Prostate gland (tissue), 2 donors: Measurements from ENCODE around the gene BLVRB. TPM values are rescaled to one million over a fixed set of nuclear protein-coding genes. Genes with fewer than 3 reads are reported as not detected.

Experiments used
- DNase-seq: peaks from one replicate; pipeline ENCODE4 v3.0.0-alpha.2; 2019; ENCODE audit warnings: low spot score
- H3K27ac ChIP-seq, 2 donors: fragments of 200-600 bp; sonication (generic); 2 replicates each; pipeline ENCODE4 v1.5.1; 2017 to 2019
- H3K27me3 ChIP-seq: fragments of 200-600 bp; sonication (generic); replicated peaks from 2 replicates; pipeline ENCODE4 v1.5.1; 2019; ENCODE audit not compliant: insufficient read depth
- H3K36me3 ChIP-seq, 2 donors: fragments of 200-600 bp; sonication (generic); 1 replicate in 1 of 2; 2 replicates in 1 of 2; pipeline versions ENCODE4 v1.5.1 to v1.8.1; 2017 to 2019
- H3K4me1 ChIP-seq: fragments of 200-600 bp; sonication (generic); replicated peaks from 2 replicates; pipeline ENCODE4 v1.5.1; 2019
- H3K4me3 ChIP-seq, 2 donors: fragments of 200-600 bp; sonication (generic); 2 replicates each; pipeline ENCODE4 v1.5.1; 2017 to 2019
- H3K9me3 ChIP-seq: fragments of 200-600 bp; sonication (generic); 2 replicates; pipeline ENCODE4 v1.5.1; 2017
- POLR2A ChIP-seq: fragments of 450-650 bp; IDR thresholded peaks from one replicate; pipeline ENCODE4 v1.6.1; 2016; ENCODE audit warnings: antibody characterized with exemption, mild to moderate bottlenecking
- POLR2AphosphoS5 ChIP-seq: sonication (generic); formaldehyde crosslinking; IDR thresholded peaks from one replicate; pipeline ENCODE4 v1.6.1; 2017; ENCODE audit warnings: antibody characterized with exemption
- WGBS: methylation state at CpG from one replicate; pipeline ENCODE4 v1.1.5; 2018; 5-methylcytosine and 5-hydroxymethylcytosine counted together
- intact Hi-C: fragments of 100-400 bp; cut with DNase I; formaldehyde crosslinking; loops from one replicate; pipeline ENCODE4 v1.14.2; 2022
- total RNA-seq, 2 donors: library from RNA; depleted of rRNA; stranded (reverse); fragments of >200 nt; gene quantifications; one replicate each; pipeline ENCODE4 v1.1.0, GENCODE V29; 2016
- TF ChIP-seq, protein P1 (sequence below), 4 experiments: fragments of 200-600 bp in 2 of 4; fragments of 450-650 bp in 2 of 4; sonication (generic) in 2 of 4; IDR thresholded peaks; 1 replicate in 3 of 4; 2 replicates in 1 of 4; pipeline ENCODE4 v1.5.1; 2016 to 2019; ENCODE audit warnings: antibody characterized with exemption in 4 of 4, mild to moderate bottlenecking in 2 of 4, moderate library complexity in 2 of 4

The BLVRB gene
- total RNA-seq, 2 donors from 2014 or later, result 101 to 261 TPM

DNA sequence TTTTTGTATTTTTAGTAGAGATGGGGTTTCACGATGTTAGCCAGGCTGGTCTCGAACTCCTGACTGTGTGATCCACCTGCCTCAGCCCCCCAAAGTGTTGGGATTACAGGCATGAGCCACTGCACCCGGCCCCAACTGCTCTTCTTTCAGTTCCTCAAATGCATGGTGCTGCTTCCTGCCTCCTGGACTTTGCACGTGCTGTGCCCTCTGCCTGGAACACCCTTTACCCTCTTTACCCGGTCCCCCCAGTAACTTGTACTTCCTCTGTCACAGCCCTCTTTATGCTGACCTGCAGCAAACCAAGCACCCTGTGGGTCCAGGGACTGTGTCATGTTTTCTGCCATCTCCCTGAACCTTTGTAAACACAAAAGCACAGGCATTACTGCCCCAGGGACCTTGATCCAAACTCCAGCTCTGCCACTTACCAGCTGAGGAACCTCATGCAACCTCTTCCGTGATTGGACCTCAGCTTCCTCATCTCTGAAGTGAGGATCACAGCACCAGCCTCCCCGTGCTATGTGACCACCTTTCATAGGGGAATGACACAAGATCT lies 3.8 kb downstream of the BLVRB start:
- intact Hi-C loops, result loop anchor here (10.0 kb wide), 3 partner anchors 63 to 173 kb away; partner anchors contain the start of gene LTBP4
- Histone ChIP-seq H3K27ac (peak overlapping the region; percentile 18 to 19), H3K9me3 (no peaks in the 10 kb centered on the region), H3K36me3 (no peaks in the 10 kb centered on the region), H3K4me1 (peaks cover 11% of the 10 kb centered on the region), H3K4me3 (no peak overlapping the region), H3K27me3 (no peaks in the 10 kb centered on the region)
- peak; percentile 54 for DNase-seq
- 71% methylated on average over 7 of the region's 7 CpGs for WGBS
- TF ChIP-seq POLR2AphosphoS5 (peak; percentile 79), POLR2A (no peak)

DNA sequence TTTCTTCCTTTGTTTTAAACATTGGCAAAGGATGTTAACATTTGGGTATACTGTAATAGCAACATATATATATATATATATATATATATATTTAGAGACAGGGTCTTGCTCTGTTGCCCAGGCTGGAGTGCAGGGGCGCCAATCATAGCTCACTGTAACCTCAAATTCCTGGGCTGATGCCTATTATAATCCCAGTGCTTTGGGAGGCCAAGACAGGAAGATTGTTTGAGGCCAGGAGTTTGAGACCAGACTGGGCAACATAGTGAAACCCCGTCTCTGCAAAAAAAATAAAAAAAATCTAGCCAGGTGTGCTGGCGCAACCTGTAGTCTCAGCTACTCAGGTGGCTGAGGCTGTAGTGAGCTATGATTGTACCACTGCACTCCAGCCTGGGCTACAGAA lies 5.4 kb downstream of the BLVRB start:
- intact Hi-C loops, result loop anchor here (10.0 kb wide), 3 partner anchors 65 to 175 kb away; partner anchors contain the start of gene LTBP4

DNA sequence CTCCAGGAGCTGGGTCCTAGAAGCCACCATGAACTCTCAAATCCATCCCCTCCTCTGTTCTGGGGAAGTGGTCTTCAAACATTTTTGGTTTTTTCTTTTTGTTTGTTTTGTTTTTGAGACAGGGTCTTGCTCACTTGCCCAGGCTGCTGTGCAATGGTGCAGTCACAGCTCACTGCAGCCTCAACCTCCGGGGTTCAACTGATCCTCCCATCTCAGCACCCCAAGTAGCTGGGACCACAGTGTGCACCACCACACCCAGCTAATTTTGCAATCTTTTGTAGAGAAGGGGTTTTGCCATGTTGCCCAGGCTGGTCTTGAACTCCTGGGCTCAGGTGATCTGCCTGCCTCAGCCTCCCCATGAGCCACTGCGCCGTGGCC lies 7.0 kb downstream of the BLVRB start:
- intact Hi-C loops, result no loop called here
- no peak overlapping the region for H3K27ac ChIP-seq
- H3K27me3 ChIP-seq, result no peaks in the 10 kb centered on the region
- 91% methylated on average over 3 of the region's 3 CpGs for WGBS
- no peaks in the 10 kb centered on the region for H3K36me3 ChIP-seq
- no peak for TF ChIP-seq POLR2AphosphoS5
- TF ChIP-seq, protein P1, sequence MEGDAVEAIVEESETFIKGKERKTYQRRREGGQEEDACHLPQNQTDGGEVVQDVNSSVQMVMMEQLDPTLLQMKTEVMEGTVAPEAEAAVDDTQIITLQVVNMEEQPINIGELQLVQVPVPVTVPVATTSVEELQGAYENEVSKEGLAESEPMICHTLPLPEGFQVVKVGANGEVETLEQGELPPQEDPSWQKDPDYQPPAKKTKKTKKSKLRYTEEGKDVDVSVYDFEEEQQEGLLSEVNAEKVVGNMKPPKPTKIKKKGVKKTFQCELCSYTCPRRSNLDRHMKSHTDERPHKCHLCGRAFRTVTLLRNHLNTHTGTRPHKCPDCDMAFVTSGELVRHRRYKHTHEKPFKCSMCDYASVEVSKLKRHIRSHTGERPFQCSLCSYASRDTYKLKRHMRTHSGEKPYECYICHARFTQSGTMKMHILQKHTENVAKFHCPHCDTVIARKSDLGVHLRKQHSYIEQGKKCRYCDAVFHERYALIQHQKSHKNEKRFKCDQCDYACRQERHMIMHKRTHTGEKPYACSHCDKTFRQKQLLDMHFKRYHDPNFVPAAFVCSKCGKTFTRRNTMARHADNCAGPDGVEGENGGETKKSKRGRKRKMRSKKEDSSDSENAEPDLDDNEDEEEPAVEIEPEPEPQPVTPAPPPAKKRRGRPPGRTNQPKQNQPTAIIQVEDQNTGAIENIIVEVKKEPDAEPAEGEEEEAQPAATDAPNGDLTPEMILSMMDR (IDR thresholded peaks at IDR 0.05), result no peak
- TF ChIP-seq POLR2A, result no peak
- no peak overlapping the region for H3K4me3 ChIP-seq
- DNase-seq, result no peak
- H3K4me1 ChIP-seq, result peaks cover 5% of the 10 kb centered on the region
- no peaks in the 10 kb centered on the region for H3K9me3 ChIP-seq

More for the DNA sequence above, 5.4 kb downstream of the BLVRB start:
- Histone ChIP-seq H3K4me3 (no peak overlapping the region), H3K27me3 (no peaks in the 10 kb centered on the region), H3K36me3 (no peaks in the 10 kb centered on the region), H3K9me3 (no peaks in the 10 kb centered on the region), H3K4me1 (peaks cover 5% of the 10 kb centered on the region), H3K27ac (no peak overlapping the region)
- DNase-seq, result no peak
- TF ChIP-seq POLR2A (no peak), POLR2AphosphoS5 (no peak)
- TF ChIP-seq, protein P1 (IDR thresholded peaks at IDR 0.05), result no peak
- WGBS, result 92% methylated on average over 3 of the region's 3 CpGs

DNA sequence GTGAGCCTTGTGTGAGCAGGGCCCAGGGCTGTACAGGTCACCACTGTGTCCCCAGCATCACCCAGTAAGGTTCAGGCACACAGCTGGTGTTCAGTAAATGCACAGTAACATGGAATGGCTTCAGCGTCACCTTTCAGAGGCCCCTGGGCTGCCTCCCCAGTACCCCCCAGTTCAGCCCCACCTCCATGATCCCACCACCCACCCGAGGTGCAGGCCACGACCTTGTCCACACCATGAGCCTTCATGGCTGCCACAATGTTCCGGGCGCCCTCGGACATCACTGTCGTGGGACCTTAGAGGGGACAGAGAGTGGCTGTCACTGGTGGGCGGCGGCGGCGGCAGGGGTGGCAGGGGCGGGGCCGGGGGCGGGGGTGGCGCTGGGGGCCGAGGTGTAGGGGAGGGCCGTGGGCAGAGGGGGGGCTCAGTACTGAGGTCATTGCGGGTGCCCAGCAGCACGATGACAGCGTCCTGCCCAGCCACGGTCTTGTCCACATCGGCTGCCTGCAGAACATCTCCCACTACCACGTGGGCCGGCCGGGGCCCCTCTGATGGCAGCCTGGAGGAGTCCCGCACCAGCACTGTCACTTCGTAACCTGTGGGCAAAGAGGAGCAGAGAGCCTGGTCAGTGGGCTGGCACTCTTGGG lies 7.5 kb downstream of the BLVRB start:
- 86% methylated on average over 27 of the region's 27 CpGs for WGBS
- Histone ChIP-seq H3K9me3 (no peaks in the 10 kb centered on the region), H3K36me3 (no peaks in the 10 kb centered on the region), H3K27me3 (no peaks in the 10 kb centered on the region), H3K4me3 (no peak overlapping the region), H3K4me1 (peaks cover 8% of the 10 kb centered on the region), H3K27ac (no peak overlapping the region)
- TF ChIP-seq POLR2AphosphoS5, result no peak
- TF ChIP-seq POLR2A, result no peak
- TF ChIP-seq, protein P1 (IDR thresholded peaks at IDR 0.05), result no peak
- intact Hi-C loops, result no loop called here
- no peak for DNase-seq

DNA sequence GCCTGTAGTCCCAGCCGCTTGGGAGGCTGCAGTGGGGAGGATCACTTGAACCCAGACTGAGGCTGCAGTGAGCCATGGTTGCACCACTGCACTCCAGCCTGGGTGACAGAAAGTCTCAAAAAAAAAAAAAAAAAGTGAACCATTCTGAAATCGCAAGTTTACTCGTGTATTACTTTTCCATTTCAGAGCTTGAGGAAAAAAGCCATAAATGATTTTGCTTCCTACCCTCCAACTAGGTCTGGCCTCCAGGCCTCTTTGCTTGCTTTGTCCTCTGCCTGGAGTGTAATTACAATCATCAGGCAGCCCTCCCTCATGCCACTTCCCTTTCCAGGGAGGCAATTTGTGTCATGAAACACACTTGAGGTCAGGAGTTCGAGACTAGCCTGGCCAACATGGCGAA lies 8.5 kb downstream of the BLVRB start:
- H3K27ac ChIP-seq, result no peak overlapping the region
- H3K4me3 ChIP-seq, result no peak overlapping the region
- TF ChIP-seq, protein P1 (IDR thresholded peaks at IDR 0.05), result no peak
- no peak for TF ChIP-seq POLR2A
- no peak for TF ChIP-seq POLR2AphosphoS5
- intact Hi-C loops, result no loop called here
- no peaks in the 10 kb centered on the region for H3K27me3 ChIP-seq
- H3K36me3 ChIP-seq, result no peaks in the 10 kb centered on the region
- no peak for DNase-seq
- no peaks in the 10 kb centered on the region for H3K9me3 ChIP-seq
- WGBS, result 96% methylated on average over 5 of the region's 5 CpGs
- H3K4me1 ChIP-seq, result peaks cover 11% of the 10 kb centered on the region
